Neural progenitor cell (in vitro differentiated cells): ENCODE measurements around the gene UBE3C. TPM values are rescaled to one million over a fixed set of nuclear protein-coding genes. Genes with fewer than 3 reads are reported as not detected.

Experiments
- DNase-seq: peaks from one replicate; pipeline ENCODE4 v3.0.0-alpha.2; 2016; ENCODE audit warnings: low spot score
- H2AFZ ChIP-seq: fragments of 200-600 bp; sonication (generic); replicated peaks from 2 replicates; pipeline ENCODE4 v1.6.1; 2016; ENCODE audit warnings: antibody characterized with exemption
- H3F3A ChIP-seq: fragments of 200-600 bp; sonication (generic); 2 replicates; pipeline ENCODE4 v1.6.1; 2016; ENCODE audit warnings: antibody characterized with exemption, low read depth
- H3K27ac ChIP-seq: fragments of 200-600 bp; sonication (generic); 2 replicates; pipeline ENCODE4 v1.5.1; 2016; ENCODE audit warnings: mild to moderate bottlenecking
- H3K27me3 ChIP-seq: fragments of 200-600 bp; sonication (generic); 2 replicates; pipeline ENCODE4 v1.6.1; 2016; ENCODE audit warnings: mild to moderate bottlenecking, moderate library complexity
- H3K36me3 ChIP-seq: fragments of 200-600 bp; sonication (generic); 2 replicates; pipeline ENCODE4 v1.5.1; 2016
- H3K4me1 ChIP-seq: fragments of 200-600 bp; sonication (generic); 2 replicates; pipeline ENCODE4 v1.6.1; 2016; ENCODE audit warnings: mixed run types
- H3K4me2 ChIP-seq: fragments of 200-600 bp; sonication (generic); 2 replicates; pipeline ENCODE4 v1.6.1; 2016
- H3K4me3 ChIP-seq: fragments of 200-600 bp; sonication (generic); 2 replicates; pipeline ENCODE4 v1.5.1; 2016
- H3K79me2 ChIP-seq: fragments of 200-600 bp; sonication (generic); 2 replicates; pipeline ENCODE4 v1.6.1; 2016; ENCODE audit warnings: low read depth
- H3K9ac ChIP-seq: fragments of 200-600 bp; sonication (generic); 2 replicates; pipeline ENCODE4 v1.6.1; 2016
- H3K9me3 ChIP-seq: fragments of 200-600 bp; sonication (generic); 2 replicates; pipeline ENCODE4 v1.5.1; 2016; ENCODE audit warnings: low read depth
- H4K20me1 ChIP-seq: fragments of 200-600 bp; sonication (generic); 2 replicates; pipeline ENCODE4 v1.6.1; 2016; ENCODE audit warnings: low read depth
- H3K27ac Mint-ChIP-seq: 3 replicates; pipeline ENCODE4 v1.8.0; 2021; ENCODE audit warnings: mixed read lengths
- H3K27me3 Mint-ChIP-seq: 2 replicates; pipeline ENCODE4 v1.8.0; 2022; ENCODE audit warnings: low read depth, mild to moderate bottlenecking, inconsistent platforms, moderate library complexity, mixed read lengths; ENCODE audit not compliant: insufficient read depth
- H3K36me3 Mint-ChIP-seq: 3 replicates; pipeline ENCODE4 v1.8.0; 2021; ENCODE audit warnings: mixed read lengths
- H3K4me1 Mint-ChIP-seq: 3 replicates; pipeline ENCODE4 v1.8.0; 2021; ENCODE audit warnings: mixed read lengths
- H3K4me3 Mint-ChIP-seq: 3 replicates; pipeline ENCODE4 v1.8.0; 2021; ENCODE audit warnings: mild to moderate bottlenecking, moderate library complexity, mixed read lengths
- H3K9me3 Mint-ChIP-seq: 3 replicates; pipeline ENCODE4 v1.8.0; 2020; ENCODE audit warnings: mixed read lengths
- EZH2 ChIP-seq: fragments of 200-600 bp; sonication (generic); IDR thresholded peaks from 2 replicates; pipeline ENCODE4 v1.6.1; 2017; ENCODE audit warnings: antibody characterized with exemption, mild to moderate bottlenecking, moderate library complexity
- EZH2phosphoT487 ChIP-seq: fragments of 200-600 bp; sonication (generic); IDR thresholded peaks from 2 replicates; pipeline ENCODE4 v1.6.1; 2017; ENCODE audit warnings: antibody characterized with exemption
- total RNA-seq: library from RNA; depleted of rRNA; stranded (reverse); fragments of >200 nt; gene quantifications from 2 replicates; pipeline ENCODE4 v1.2.3, GENCODE V29; 2015; ENCODE audit warnings: low replicate concordance
- TF ChIP-seq, protein P1 (sequence below): fragments of 200-600 bp; sonication (generic); IDR thresholded peaks from 2 replicates; pipeline ENCODE4 v1.5.1; 2017; ENCODE audit warnings: antibody characterized with exemption, mild to moderate bottlenecking

UBE3C gene
- total RNA-seq, 1 donor from 2014 or later: 65.9 TPM

DNA sequence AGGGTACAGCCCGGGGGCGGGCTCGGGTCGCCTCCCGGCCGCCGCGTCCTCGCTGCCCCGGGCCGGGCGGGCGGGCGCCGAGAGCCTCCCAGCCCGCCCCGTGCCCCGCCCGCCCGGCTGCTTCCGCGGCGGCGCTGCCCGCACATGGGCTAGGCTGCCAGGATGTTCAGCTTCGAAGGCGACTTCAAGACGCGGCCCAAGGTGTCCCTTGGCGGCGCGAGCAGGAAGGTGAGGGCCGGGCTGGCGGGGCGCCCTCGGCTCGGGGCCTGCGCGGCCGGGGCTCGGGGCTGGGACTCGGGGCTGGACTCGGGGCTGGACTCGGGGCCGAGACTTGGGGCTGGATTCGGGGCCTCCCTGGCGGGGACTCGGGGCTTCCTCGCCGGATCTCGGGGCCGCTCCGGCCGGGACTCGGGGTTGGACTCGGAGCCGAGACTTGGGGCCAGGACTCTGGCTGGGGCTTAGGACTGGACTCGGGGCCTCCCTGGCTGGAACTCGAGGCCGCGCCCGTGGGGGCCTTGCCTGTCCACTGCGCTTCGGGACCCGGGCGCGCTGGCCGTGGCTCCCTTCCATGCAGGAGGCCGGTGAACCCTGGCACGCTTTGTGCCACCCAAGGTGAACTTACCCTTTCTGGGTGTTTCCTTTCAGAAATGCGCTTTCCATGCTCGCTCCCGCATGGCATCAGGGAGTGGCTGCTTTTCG, 534 bp downstream of the UBE3C start:
- peak overlapping the region; percentile 87 for H3K4me3 ChIP-seq
- Mint-ChIP-seq H3K27ac (peak overlapping the region; percentile 63), H3K4me3 (peak overlapping the region; percentile 91), H3K9me3 (no peaks in the 10 kb centered on the region), H3K36me3 (peaks cover 28% of the 10 kb centered on the region), H3K4me1 (peaks cover 21% of the 10 kb centered on the region), H3K27me3 (no peaks in the 10 kb centered on the region)
- peaks cover 14% of the 10 kb centered on the region for H3K4me1 ChIP-seq
- no peaks in the 10 kb centered on the region for H3K27me3 ChIP-seq
- peaks cover 21% of the 10 kb centered on the region for H3F3A ChIP-seq
- H3K9me3 ChIP-seq: no peaks in the 10 kb centered on the region
- peak overlapping the region; percentile 88 for H3K9ac ChIP-seq
- H3K27ac ChIP-seq: peak overlapping the region; percentile 97
- H3K79me2 ChIP-seq: peaks cover 52% of the 10 kb centered on the region
- peak overlapping the region; percentile 100 for H3K4me2 ChIP-seq
- TF ChIP-seq EZH2phosphoT487 (no peak), EZH2 (peak; percentile 41)
- H3K36me3 ChIP-seq: no peaks in the 10 kb centered on the region
- H2AFZ ChIP-seq: no peak overlapping the region
- DNase-seq: no peak
- H4K20me1 ChIP-seq: peaks cover 51% of the 10 kb centered on the region

DNA sequence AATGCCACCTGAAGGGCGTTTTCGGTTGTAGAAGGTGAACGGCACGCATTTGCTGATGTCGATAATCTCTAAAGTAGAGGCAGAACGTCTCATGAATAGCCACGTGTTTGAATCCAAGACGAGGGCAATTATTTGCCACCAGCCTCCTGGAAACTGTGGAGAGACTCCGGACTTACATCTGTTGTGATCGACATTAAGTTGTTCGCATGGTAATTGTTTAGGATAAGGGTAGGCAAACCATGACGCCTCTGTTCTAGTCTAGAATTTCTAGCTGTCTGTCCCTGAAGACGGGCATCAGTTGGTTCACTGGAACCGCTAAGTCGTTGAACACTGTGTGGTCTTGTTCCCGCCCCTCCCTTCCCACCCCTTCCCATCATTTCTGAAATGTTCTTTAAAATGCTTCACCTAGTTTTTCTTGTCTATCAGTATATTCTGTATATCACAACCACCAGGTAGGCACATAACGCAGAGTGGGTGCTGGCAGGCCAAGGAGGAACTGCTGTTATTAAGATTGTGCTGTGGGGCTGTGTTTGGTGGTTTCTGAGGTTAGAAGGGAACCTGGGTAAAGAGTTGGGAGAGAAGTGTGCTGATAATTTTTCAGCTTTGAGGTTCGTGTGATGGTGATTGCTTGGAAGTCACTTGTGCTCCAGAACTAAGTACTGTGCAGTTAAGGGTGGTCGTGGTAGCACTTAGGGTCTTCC, 1.2 kb downstream of the UBE3C start:
- peaks cover 35% of the 10 kb centered on the region for H3K36me3 Mint-ChIP-seq
- H3K27me3 Mint-ChIP-seq: peaks cover 2% of the 10 kb centered on the region
- no peak overlapping the region for H2AFZ ChIP-seq
- peaks cover 59% of the 10 kb centered on the region for H3K79me2 ChIP-seq
- H3K4me3 Mint-ChIP-seq: peak overlapping the region; percentile 91
- DNase-seq: no peak
- H3K4me1 ChIP-seq: peaks cover 14% of the 10 kb centered on the region
- H3K9me3 Mint-ChIP-seq: no peaks in the 10 kb centered on the region
- H3K36me3 ChIP-seq: no peaks in the 10 kb centered on the region
- peaks cover 58% of the 10 kb centered on the region for H4K20me1 ChIP-seq
- peak; percentile 9 for TF ChIP-seq EZH2
- TF ChIP-seq, protein P1, sequence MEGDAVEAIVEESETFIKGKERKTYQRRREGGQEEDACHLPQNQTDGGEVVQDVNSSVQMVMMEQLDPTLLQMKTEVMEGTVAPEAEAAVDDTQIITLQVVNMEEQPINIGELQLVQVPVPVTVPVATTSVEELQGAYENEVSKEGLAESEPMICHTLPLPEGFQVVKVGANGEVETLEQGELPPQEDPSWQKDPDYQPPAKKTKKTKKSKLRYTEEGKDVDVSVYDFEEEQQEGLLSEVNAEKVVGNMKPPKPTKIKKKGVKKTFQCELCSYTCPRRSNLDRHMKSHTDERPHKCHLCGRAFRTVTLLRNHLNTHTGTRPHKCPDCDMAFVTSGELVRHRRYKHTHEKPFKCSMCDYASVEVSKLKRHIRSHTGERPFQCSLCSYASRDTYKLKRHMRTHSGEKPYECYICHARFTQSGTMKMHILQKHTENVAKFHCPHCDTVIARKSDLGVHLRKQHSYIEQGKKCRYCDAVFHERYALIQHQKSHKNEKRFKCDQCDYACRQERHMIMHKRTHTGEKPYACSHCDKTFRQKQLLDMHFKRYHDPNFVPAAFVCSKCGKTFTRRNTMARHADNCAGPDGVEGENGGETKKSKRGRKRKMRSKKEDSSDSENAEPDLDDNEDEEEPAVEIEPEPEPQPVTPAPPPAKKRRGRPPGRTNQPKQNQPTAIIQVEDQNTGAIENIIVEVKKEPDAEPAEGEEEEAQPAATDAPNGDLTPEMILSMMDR: no peak
- no peaks in the 10 kb centered on the region for H3K9me3 ChIP-seq
- H3K4me3 ChIP-seq: peak overlapping the region; percentile 87
- H3K27ac ChIP-seq: peak overlapping the region; percentile 97
- H3F3A ChIP-seq: peaks cover 21% of the 10 kb centered on the region
- H3K27ac Mint-ChIP-seq: peak overlapping the region; percentile 63
- peak overlapping the region; percentile 88 for H3K9ac ChIP-seq
- H3K4me1 Mint-ChIP-seq: peaks cover 21% of the 10 kb centered on the region
- peak overlapping the region; percentile 100 for H3K4me2 ChIP-seq
- no peaks in the 10 kb centered on the region for H3K27me3 ChIP-seq

DNA sequence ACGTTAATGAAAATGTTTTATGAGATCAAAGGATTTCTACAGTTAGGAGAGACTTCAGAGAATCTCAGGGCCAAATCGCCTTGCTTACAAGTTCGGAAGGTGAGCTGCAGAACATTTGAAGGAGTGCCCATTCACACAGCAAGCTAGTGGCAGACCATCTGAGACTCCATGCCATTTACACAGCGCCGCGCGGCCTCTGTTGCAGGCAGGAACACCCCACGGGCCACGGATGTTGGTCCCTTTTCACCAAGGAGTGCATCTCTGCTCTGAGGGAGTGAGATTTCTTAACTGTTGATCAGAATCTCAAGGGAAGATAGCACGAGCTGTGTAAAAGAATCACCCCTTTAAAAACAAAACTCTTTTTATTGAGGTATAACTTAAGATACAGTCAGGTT, 1.8 kb downstream of the UBE3C start:
- H3K27me3 Mint-ChIP-seq: peaks cover 2% of the 10 kb centered on the region
- Histone ChIP-seq H3K27me3 (no peaks in the 10 kb centered on the region), H3K9ac (no peak overlapping the region)

More for the DNA sequence above, 1.8 kb downstream of the UBE3C start:
- Histone ChIP-seq H2AFZ (no peak overlapping the region), H4K20me1 (peaks cover 64% of the 10 kb centered on the region), H3K27ac (no peak overlapping the region), H3F3A (peaks cover 21% of the 10 kb centered on the region), H3K4me2 (peak overlapping the region; percentile 100), H3K79me2 (peaks cover 65% of the 10 kb centered on the region), H3K36me3 (no peaks in the 10 kb centered on the region), H3K9me3 (no peaks in the 10 kb centered on the region), H3K4me1 (peaks cover 14% of the 10 kb centered on the region), H3K4me3 (peak overlapping the region; percentile 87)
- no peak for DNase-seq
- Mint-ChIP-seq H3K27ac (no peak overlapping the region), H3K4me3 (peak overlapping the region; percentile 91), H3K36me3 (peaks cover 37% of the 10 kb centered on the region), H3K4me1 (peaks cover 21% of the 10 kb centered on the region), H3K9me3 (no peaks in the 10 kb centered on the region)
- TF ChIP-seq EZH2phosphoT487: no peak
- TF ChIP-seq, protein P1: no peak
- TF ChIP-seq EZH2: no peak
